Lower lobe of right lung (tissue), 2 donors: Measurements from ENCODE around the gene SLC1A3. TPM values are rescaled to one million over a fixed set of nuclear protein-coding genes. Genes with fewer than 3 reads are reported as not detected.

Source experiments
- ATAC-seq, 2 donors: fragments of 200-7000 bp; cut with Tn5 transposase; one replicate each; pipeline ENCODE4 v1.9.1; 2020 to 2022; ENCODE audit warnings: mild to moderate bottlenecking in 2 of 2, moderate library complexity in 2 of 2
- DNase-seq: peaks from one replicate; pipeline ENCODE4 v3.0.0-alpha.2; 2020
- H3K27ac ChIP-seq: fragments of 200-600 bp; one replicate; pipeline ENCODE4 v1.8.0; 2022
- H3K27me3 ChIP-seq: fragments of 200-600 bp; one replicate; pipeline ENCODE4 v1.8.0; 2022; ENCODE audit warnings: low read depth
- H3K36me3 ChIP-seq: fragments of 200-600 bp; one replicate; pipeline ENCODE4 v1.8.0; 2022; ENCODE audit warnings: mild to moderate bottlenecking
- H3K4me1 ChIP-seq: fragments of 200-600 bp; one replicate; pipeline ENCODE4 v1.8.0; 2022
- H3K4me3 ChIP-seq: fragments of 200-600 bp; one replicate; pipeline ENCODE4 v1.8.0; 2022; ENCODE audit warnings: mild to moderate bottlenecking
- H3K9me3 ChIP-seq: fragments of 200-600 bp; one replicate; pipeline ENCODE4 v1.8.0; 2022
- intact Hi-C: fragments of 100-400 bp; cut with DNase I; formaldehyde crosslinking; loops from one replicate; pipeline ENCODE4 v1.11.0; 2022
- long read RNA-seq: library from polyadenylated mRNA; unstranded; transcript quantifications from one replicate; pipeline ENCODE4 v2.0.0, GENCODE V29; 2021
- total RNA-seq: library from RNA; stranded (reverse); fragmentation: NEBNext Ultra II Directional; extraction: Animal tissue kit (Norgen Biotek cat#: 25700); gene quantifications from one replicate; pipeline ENCODE4 v1.2.1, GENCODE V29; 2021
- TF ChIP-seq, protein P1 (sequence below): fragments of 200-600 bp; IDR thresholded peaks from one replicate; pipeline ENCODE4 v1.8.0; 2022; ENCODE audit warnings: antibody characterized with exemption, mild to moderate bottlenecking
- donor health status: DM: no; HTN: yes; CAD: no; lungs with severe emphysema.

Gene SLC1A3
- total RNA-seq: 52.1 TPM
- long read RNA-seq, full-length matches to known transcripts: 8 of 19 reads
- long read RNA-seq, partial matches to known transcripts: 6 of 19 reads
- long read RNA-seq, other reads (novel, unspliced or antisense): 5 of 19 reads

DNA sequence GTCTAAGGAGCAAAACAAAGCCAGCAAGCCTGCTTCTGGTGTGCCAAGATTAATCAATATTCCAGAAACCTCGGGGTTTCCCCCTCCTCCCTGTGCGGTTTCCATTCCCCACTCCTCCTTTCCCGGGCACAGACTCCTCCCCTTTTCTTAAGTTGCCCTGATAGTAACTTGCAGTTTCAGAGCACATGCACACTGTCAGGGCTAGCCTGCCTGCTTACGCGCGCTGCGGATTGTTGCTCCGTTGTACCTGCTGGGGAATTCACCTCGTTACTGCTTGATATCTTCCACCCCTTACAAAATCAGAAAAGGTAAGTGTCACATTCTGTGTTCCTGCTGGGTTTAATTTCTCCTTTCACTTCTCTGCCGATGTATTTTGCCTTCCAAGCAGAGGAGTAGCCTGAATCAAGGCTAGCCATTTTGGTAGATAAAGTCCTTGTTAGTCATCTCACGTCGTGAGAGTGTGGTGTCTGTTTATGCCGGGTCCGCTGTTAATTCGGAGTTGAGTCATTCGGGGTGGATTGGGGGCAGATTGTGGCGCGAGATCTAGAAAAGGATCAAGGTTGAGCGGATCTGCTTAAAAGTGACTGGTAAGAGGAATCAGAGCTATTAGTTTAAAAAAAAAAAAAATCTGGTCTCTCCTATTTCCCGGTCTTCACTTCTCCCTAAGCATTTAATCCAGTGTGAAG lies at the start of gene SLC1A3:
TSS of gene SLC1A3 (plus strand) at position 179 of the 686 bp plus-strand sequence. CDS start 1,818 bp downstream, outside the sequence.
- TF ChIP-seq, protein P1, sequence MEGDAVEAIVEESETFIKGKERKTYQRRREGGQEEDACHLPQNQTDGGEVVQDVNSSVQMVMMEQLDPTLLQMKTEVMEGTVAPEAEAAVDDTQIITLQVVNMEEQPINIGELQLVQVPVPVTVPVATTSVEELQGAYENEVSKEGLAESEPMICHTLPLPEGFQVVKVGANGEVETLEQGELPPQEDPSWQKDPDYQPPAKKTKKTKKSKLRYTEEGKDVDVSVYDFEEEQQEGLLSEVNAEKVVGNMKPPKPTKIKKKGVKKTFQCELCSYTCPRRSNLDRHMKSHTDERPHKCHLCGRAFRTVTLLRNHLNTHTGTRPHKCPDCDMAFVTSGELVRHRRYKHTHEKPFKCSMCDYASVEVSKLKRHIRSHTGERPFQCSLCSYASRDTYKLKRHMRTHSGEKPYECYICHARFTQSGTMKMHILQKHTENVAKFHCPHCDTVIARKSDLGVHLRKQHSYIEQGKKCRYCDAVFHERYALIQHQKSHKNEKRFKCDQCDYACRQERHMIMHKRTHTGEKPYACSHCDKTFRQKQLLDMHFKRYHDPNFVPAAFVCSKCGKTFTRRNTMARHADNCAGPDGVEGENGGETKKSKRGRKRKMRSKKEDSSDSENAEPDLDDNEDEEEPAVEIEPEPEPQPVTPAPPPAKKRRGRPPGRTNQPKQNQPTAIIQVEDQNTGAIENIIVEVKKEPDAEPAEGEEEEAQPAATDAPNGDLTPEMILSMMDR: no peak
- Histone ChIP-seq H3K4me3 (peak within 1 kb of the TSS; percentile 59), H3K36me3 (no peaks in the 10 kb centered on the region), H3K4me1 (no peaks in the 10 kb centered on the region), H3K27me3 (peaks cover 7% of the 10 kb centered on the region), H3K9me3 (no peaks in the 10 kb centered on the region), H3K27ac (peak within 1 kb of the TSS; percentile 52)
- ATAC-seq (peak; percentile 92), DNase-seq (peak; percentile 55)
- intact Hi-C loops: no loop called here

DNA sequence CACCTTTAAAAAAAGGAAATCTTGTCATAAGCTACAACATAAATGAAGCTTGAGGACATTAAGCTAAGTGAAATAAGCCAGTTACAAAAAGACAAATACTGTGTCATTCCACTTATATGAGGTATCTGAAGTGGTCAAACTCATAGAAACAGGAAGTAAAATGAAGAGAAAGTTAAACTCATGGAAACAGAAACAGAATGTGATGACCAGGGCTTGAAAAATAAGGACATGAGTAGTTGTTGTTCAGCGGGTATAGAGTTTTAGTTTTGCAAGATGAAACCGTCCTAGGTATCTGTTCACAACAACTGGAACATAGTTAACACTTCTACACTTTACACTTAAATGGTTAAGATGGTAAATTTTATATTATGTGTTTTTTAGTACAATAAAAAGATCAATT lies 47.8 kb upstream of the SLC1A3 start:
- no peak for DNase-seq
- ATAC-seq: no peak
- no peaks in the 10 kb centered on the region for H3K27me3 ChIP-seq
- no peak overlapping the region for H3K27ac ChIP-seq
- no peaks in the 10 kb centered on the region for H3K36me3 ChIP-seq
- H3K4me3 ChIP-seq: no peak overlapping the region
- intact Hi-C loops: no loop called here
- TF ChIP-seq, protein P1: no peak
- no peaks in the 10 kb centered on the region for H3K9me3 ChIP-seq
- H3K4me1 ChIP-seq: no peaks in the 10 kb centered on the region

DNA sequence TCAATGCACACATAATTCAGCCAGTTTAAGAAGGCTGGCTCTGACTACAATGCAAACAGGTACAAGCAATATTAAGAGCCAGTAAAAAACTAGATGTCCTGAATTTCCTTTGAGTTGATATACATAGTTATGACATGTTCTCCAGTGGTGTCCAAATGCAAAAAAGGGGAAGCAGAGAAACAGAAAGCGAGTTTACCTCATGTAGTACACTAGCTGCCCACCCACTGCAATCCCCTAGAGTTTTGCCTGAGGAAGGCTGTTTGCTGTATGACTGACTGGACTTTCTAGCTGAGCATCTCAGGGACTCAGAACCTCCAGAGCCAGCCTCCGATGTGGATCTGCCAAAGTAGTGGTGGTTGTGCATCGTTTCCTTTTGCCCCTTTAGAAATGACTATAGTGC lies 44.8 kb upstream of the SLC1A3 start:
- no peaks in the 10 kb centered on the region for H3K4me1 ChIP-seq
- H3K27ac ChIP-seq: no peak overlapping the region
- intact Hi-C loops: no loop called here
- H3K9me3 ChIP-seq: no peaks in the 10 kb centered on the region
- no peak for DNase-seq
- ATAC-seq: no peak
- TF ChIP-seq, protein P1: no peak
- H3K27me3 ChIP-seq: no peaks in the 10 kb centered on the region
- no peak overlapping the region for H3K4me3 ChIP-seq
- H3K36me3 ChIP-seq: no peaks in the 10 kb centered on the region

DNA sequence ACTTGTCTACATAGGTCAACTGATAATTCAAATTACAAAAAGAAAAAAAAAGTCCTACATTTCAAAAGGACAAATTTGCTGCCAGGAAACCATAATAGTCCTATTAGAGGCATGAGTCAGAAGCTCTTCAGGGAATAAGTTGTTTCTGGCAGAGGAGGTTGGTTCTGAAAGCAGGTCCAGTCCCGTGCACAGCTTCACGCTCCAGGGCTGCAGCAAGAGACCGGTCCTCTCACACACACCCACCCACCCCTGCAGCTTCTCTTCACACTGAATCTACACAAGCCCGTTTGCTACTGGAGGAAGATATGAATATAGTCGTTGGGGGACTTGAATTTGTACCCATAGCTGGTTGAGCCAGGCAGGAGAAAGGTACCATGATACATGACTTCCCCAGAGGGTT lies 36.9 kb upstream of the SLC1A3 start:
- H3K27ac ChIP-seq: no peak overlapping the region
- no peaks in the 10 kb centered on the region for H3K9me3 ChIP-seq
- H3K4me1 ChIP-seq: no peaks in the 10 kb centered on the region
- H3K4me3 ChIP-seq: no peak overlapping the region
- no peaks in the 10 kb centered on the region for H3K27me3 ChIP-seq
- peak in 1 of 2 donors; percentile 51 for ATAC-seq
- H3K36me3 ChIP-seq: no peaks in the 10 kb centered on the region
- TF ChIP-seq, protein P1: no peak
- DNase-seq: no peak
- intact Hi-C loops: no loop called here

DNA sequence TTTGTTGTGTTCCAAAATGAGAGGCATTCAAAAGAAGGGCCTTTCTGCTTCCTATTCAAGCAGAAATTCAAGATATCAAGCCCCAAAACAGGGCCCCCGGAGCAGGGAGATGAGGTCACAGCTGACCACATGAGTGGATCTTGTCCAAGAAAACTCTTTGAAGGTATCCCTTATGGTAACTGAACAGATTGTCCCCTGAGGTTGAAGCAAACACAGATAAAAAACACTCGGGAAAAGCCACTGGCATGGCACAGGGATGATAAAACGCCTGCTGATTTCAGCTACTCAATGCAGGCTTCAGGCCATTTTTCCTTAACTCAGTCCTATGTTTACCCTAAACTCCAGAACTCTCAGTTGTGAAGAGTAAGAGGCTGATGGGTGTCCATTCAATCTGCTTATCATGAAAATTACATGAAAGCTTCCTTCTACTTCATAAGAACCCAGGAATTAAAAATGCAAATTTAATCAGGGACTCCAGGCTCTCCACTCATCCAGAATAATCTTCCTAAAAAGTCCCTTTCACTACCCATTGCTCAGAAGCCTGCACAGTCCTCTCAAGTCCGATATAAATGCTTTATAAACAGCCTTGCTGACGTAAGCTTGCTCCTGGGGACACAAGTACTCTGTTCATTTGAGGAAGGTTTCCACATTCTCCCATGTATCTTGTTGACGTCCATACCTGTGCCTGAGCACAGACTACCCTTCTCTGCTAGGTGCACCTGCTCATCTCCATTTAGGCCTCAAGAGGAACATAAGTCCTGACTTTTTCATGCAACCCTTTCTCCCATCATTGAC lies 35.9 kb upstream of the SLC1A3 start:
- H3K27me3 ChIP-seq: no peaks in the 10 kb centered on the region
- ATAC-seq (no peak), DNase-seq (no peak)
- no peak overlapping the region for H3K4me3 ChIP-seq
- H3K27ac ChIP-seq: no peak overlapping the region
- TF ChIP-seq, protein P1: no peak
- intact Hi-C loops: no loop called here
- no peaks in the 10 kb centered on the region for H3K36me3 ChIP-seq
- H3K4me1 ChIP-seq: no peaks in the 10 kb centered on the region
- no peaks in the 10 kb centered on the region for H3K9me3 ChIP-seq
